HEK293 (cell line): ENCODE data around the gene PKMYT1.

Experiments used
- CTCF ChIP-seq: fragments of 450-650 bp; formaldehyde crosslinking; IDR thresholded peaks from 2 replicates; pipeline ENCODE4 v1.5.1; 2016; ENCODE audit warnings: missing biosample characterization, missing genetic modification characterization
- GLIS1 ChIP-seq: fragments of 450-650 bp; formaldehyde crosslinking; IDR thresholded peaks from 2 replicates; pipeline ENCODE4 v1.5.1; 2016; ENCODE audit warnings: missing biosample characterization, missing genetic modification characterization
- HIC1 ChIP-seq: fragments of 450-650 bp; formaldehyde crosslinking; IDR thresholded peaks from 2 replicates; pipeline ENCODE4 v1.5.1; 2016; ENCODE audit warnings: missing biosample characterization, missing genetic modification characterization
- INSM2 ChIP-seq: fragments of 450-650 bp; formaldehyde crosslinking; IDR thresholded peaks from 2 replicates; pipeline ENCODE4 v1.5.1; 2016; ENCODE audit warnings: missing biosample characterization, missing genetic modification characterization
- KLF1 ChIP-seq: fragments of 450-650 bp; formaldehyde crosslinking; IDR thresholded peaks from 2 replicates; pipeline ENCODE4 v1.5.1; 2016; ENCODE audit warnings: missing biosample characterization, missing genetic modification characterization
- KLF10 ChIP-seq: fragments of 450-650 bp; IDR thresholded peaks from 2 replicates; pipeline ENCODE4 v1.5.1; 2018; ENCODE audit warnings: missing biosample characterization, mild to moderate bottlenecking, missing genetic modification characterization
- KLF8 ChIP-seq: fragments of 450-650 bp; formaldehyde crosslinking; IDR thresholded peaks from 2 replicates; pipeline ENCODE4 v1.5.1; 2016; ENCODE audit warnings: missing biosample characterization, missing genetic modification characterization
- MYNN ChIP-seq: fragments of 450-650 bp; formaldehyde crosslinking; IDR thresholded peaks from 2 replicates; pipeline ENCODE4 v1.5.1; 2016; ENCODE audit warnings: missing biosample characterization, missing genetic modification characterization, borderline replicate concordance
- PATZ1 ChIP-seq: fragments of 450-650 bp; formaldehyde crosslinking; IDR thresholded peaks from 2 replicates; pipeline ENCODE4 v1.5.1; 2016; ENCODE audit warnings: missing biosample characterization, missing genetic modification characterization
- PRDM1 ChIP-seq: fragments of 450-650 bp; formaldehyde crosslinking; IDR thresholded peaks from 2 replicates; pipeline ENCODE4; 2016; ENCODE audit warnings: missing biosample characterization, missing genetic modification characterization
- SP3 ChIP-seq: fragments of 450-650 bp; formaldehyde crosslinking; IDR thresholded peaks from 2 replicates; pipeline ENCODE4 v1.5.1; 2016; ENCODE audit warnings: missing biosample characterization, missing genetic modification characterization
- ZBTB17 ChIP-seq: fragments of 450-650 bp; formaldehyde crosslinking; IDR thresholded peaks from 2 replicates; pipeline ENCODE4 v1.5.1; 2016; ENCODE audit warnings: missing biosample characterization, missing genetic modification characterization
- ZBTB20 ChIP-seq: fragments of 450-650 bp; formaldehyde crosslinking; IDR thresholded peaks from 2 replicates; pipeline ENCODE4 v1.5.1; 2016; ENCODE audit warnings: missing biosample characterization, missing genetic modification characterization
- ZBTB8A ChIP-seq: fragments of 450-650 bp; formaldehyde crosslinking; IDR thresholded peaks from 2 replicates; pipeline ENCODE4 v1.5.1; 2016; ENCODE audit warnings: missing biosample characterization, missing genetic modification characterization
- ZFHX2 ChIP-seq: fragments of 450-650 bp; formaldehyde crosslinking; conservative IDR thresholded peaks from 2 replicates; pipeline ENCODE4 v1.5.1; 2016; ENCODE audit warnings: missing biosample characterization, missing genetic modification characterization
- ZNF2 ChIP-seq: fragments of 450-650 bp; formaldehyde crosslinking; IDR thresholded peaks from 2 replicates; pipeline ENCODE4 v1.5.1; 2016; ENCODE audit warnings: missing biosample characterization, missing genetic modification characterization
- ZNF211 ChIP-seq: fragments of 450-650 bp; formaldehyde crosslinking; IDR thresholded peaks from 2 replicates; pipeline ENCODE4 v1.5.1; 2016; ENCODE audit warnings: low read depth, missing biosample characterization, missing genetic modification characterization
- ZNF350 ChIP-seq: fragments of 450-650 bp; formaldehyde crosslinking; IDR thresholded peaks from 2 replicates; pipeline ENCODE4 v1.5.0; 2017; ENCODE audit warnings: missing biosample characterization, mild to moderate bottlenecking, missing genetic modification characterization
- ZNF354C ChIP-seq: fragments of 450-650 bp; formaldehyde crosslinking; IDR thresholded peaks from 2 replicates; pipeline ENCODE4 v1.5.1; 2016; ENCODE audit warnings: missing biosample characterization, missing genetic modification characterization, low read depth, borderline replicate concordance
- ZNF391 ChIP-seq: fragments of 450-650 bp; formaldehyde crosslinking; IDR thresholded peaks from 2 replicates; pipeline ENCODE4 v1.5.1; 2016; ENCODE audit warnings: low read depth, missing biosample characterization, missing genetic modification characterization, borderline replicate concordance
- ZNF610 ChIP-seq: fragments of 450-650 bp; formaldehyde crosslinking; IDR thresholded peaks from 2 replicates; pipeline ENCODE4 v1.5.1; 2016; ENCODE audit warnings: missing biosample characterization, missing genetic modification characterization, borderline replicate concordance
- ZNF624 ChIP-seq: fragments of 450-650 bp; formaldehyde crosslinking; IDR thresholded peaks from 2 replicates; pipeline ENCODE4 v1.5.1; 2017; ENCODE audit warnings: missing biosample characterization, missing genetic modification characterization
- ZNF629 ChIP-seq: fragments of 450-650 bp; formaldehyde crosslinking; IDR thresholded peaks from 2 replicates; pipeline ENCODE4 v1.5.1; 2017; ENCODE audit warnings: missing biosample characterization, missing genetic modification characterization
- ZNF654 ChIP-seq: fragments of 450-650 bp; formaldehyde crosslinking; IDR thresholded peaks from 2 replicates; pipeline ENCODE4 v1.5.1; 2016; ENCODE audit warnings: low read depth, missing biosample characterization, missing genetic modification characterization
- ZNF792 ChIP-seq: fragments of 450-650 bp; formaldehyde crosslinking; IDR thresholded peaks from 2 replicates; pipeline ENCODE4 v1.5.1; 2016; ENCODE audit warnings: missing biosample characterization, missing genetic modification characterization
- ZSCAN30 ChIP-seq: fragments of 450-650 bp; IDR thresholded peaks from 2 replicates; pipeline ENCODE4 v1.5.1; 2018; ENCODE audit warnings: missing biosample characterization, mild to moderate bottlenecking, missing genetic modification characterization, moderate library complexity
- TF ChIP-seq, protein P1 (sequence below): fragments of 450-650 bp; formaldehyde crosslinking; IDR thresholded peaks from 2 replicates; pipeline ENCODE4 v1.5.1; 2017; ENCODE audit warnings: missing biosample characterization, missing genetic modification characterization
- TF ChIP-seq, protein P2 (sequence below): fragments of 450-650 bp; formaldehyde crosslinking; optimal IDR thresholded peaks from 2 replicates; pipeline ENCODE3; 2016; ENCODE audit warnings: missing biosample characterization, mild to moderate bottlenecking, missing genetic modification characterization
- TF ChIP-seq, protein P3 (sequence below): sonication (generic); formaldehyde crosslinking; IDR thresholded peaks from 2 replicates; pipeline ENCODE4 v1.8.1; 2022; ENCODE audit warnings: mild to moderate bottlenecking, moderate library complexity, missing genetic modification reagents

The PKMYT1 gene

DNA sequence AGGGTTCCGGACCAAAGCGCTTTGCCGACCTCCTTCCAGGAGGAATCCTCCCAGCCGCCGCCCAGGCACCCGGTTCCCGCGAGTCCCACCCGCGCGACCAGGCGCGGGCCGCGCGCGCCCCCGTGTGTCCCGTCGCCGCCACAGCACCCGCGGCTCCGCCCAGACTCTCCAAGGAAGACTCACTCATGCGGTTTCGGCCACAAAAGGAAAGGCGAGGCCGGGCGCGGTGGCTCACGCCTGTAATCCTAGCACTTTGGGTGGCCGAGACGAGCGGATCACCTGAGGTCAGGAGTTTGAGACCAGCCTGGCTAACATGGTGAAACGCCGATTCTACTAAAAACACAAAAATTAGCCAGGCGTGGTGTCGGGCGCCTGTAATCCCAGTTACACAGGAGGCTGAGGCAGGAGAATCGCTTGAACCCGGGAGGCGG, 3.5 kb upstream of the PKMYT1 start (continued):
- TF ChIP-seq SP3 (tag by site-specific recombination) (no peak), ZNF629 (tag by site-specific recombination) (no peak), ZSCAN30 (tag by site-specific recombination) (peak; percentile 87), ZNF354C (tag by site-specific recombination) (no peak), ZNF391 (peak; percentile 26; the same call in 1 of the 2 replicates), CTCF (peak; percentile 60; the same call in 1 of the 2 replicates), ZNF792 (tag by site-specific recombination) (0 out of 2 replicates have a peak, but pooled peaks have one; percentile 33), KLF8 (tag by site-specific recombination) (peak; percentile 52; the same call in 1 of the 2 replicates), ZFHX2 (peak; percentile 43; the same call in 1 of the 2 replicates), PATZ1 (tag by site-specific recombination) (0 out of 2 replicates have a peak, but pooled peaks have one; percentile 20), ZNF610 (tag by site-specific recombination) (peak; percentile 64; the same call in 1 of the 2 replicates), PRDM1 (tag by site-specific recombination) (peak; percentile 77), ZBTB17 (tag by site-specific recombination) (peak; percentile 54), GLIS1 (tag by site-specific recombination) (0 out of 2 replicates have a peak, but pooled peaks have one; percentile 4), ZNF654 (tag by site-specific recombination) (peak; percentile 46), KLF1 (tag by site-specific recombination) (peak; percentile 95), ZNF624 (tag by site-specific recombination) (no peak), ZNF350 (no peak), ZNF2 (tag by site-specific recombination) (peak; percentile 53), ZBTB8A (tag by site-specific recombination) (peak; percentile 73), KLF10 (tag by site-specific recombination) (peak; percentile 35; the same call in 1 of the 2 replicates), MYNN (tag by site-specific recombination) (no peak), ZNF211 (tag by site-specific recombination) (no peak), ZBTB20 (tag by site-specific recombination) (peak; percentile 29; the same call in 1 of the 2 replicates), INSM2 (0 out of 2 replicates have a peak, but pooled peaks have one; percentile 21), HIC1 (tag by site-specific recombination) (peak; percentile 27; the same call in 1 of the 2 replicates)
- TF ChIP-seq, protein P1, sequence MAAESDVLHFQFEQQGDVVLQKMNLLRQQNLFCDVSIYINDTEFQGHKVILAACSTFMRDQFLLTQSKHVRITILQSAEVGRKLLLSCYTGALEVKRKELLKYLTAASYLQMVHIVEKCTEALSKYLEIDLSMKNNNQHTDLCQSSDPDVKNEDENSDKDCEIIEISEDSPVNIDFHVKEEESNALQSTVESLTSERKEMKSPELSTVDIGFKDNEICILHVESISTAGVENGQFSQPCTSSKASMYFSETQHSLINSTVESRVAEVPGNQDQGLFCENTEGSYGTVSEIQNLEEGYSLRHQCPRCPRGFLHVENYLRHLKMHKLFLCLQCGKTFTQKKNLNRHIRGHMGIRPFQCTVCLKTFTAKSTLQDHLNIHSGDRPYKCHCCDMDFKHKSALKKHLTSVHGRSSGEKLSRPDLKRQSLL (tag by site-specific recombination): no peak; the same call in 1 of the 2 replicates
- TF ChIP-seq, protein P2, sequence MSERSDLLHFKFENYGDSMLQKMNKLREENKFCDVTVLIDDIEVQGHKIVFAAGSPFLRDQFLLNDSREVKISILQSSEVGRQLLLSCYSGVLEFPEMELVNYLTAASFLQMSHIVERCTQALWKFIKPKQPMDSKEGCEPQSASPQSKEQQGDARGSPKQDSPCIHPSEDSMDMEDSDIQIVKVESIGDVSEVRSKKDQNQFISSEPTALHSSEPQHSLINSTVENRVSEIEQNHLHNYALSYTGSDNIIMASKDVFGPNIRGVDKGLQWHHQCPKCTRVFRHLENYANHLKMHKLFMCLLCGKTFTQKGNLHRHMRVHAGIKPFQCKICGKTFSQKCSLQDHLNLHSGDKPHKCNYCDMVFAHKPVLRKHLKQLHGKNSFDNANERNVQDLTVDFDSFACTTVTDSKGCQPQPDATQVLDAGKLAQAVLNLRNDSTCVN (tag by site-specific recombination): peak; percentile 83
- TF ChIP-seq, protein P3, sequence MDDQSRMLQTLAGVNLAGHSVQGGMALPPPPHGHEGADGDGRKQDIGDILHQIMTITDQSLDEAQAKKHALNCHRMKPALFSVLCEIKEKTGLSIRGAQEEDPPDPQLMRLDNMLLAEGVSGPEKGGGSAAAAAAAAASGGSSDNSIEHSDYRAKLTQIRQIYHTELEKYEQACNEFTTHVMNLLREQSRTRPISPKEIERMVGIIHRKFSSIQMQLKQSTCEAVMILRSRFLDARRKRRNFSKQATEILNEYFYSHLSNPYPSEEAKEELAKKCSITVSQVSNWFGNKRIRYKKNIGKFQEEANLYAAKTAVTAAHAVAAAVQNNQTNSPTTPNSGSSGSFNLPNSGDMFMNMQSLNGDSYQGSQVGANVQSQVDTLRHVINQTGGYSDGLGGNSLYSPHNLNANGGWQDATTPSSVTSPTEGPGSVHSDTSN: no peak
